DND-41 (cell line): Measurements from ENCODE around the gene COL25A1.

Experiments
- ATAC-seq: fragments of 200-7000 bp; cut with Tn5 transposase; 3 replicates; pipeline ENCODE4 v1.9.1; 2021; ENCODE audit warnings: low read depth; ENCODE audit not compliant: insufficient read depth
- DNase-seq: peaks from one replicate; pipeline ENCODE4 v3.0.0-alpha.2; 2020
- H2AFZ ChIP-seq: 2 replicates; pipeline ENCODE4 v1.6.0; 2012; ENCODE audit warnings: low read depth, low read length
- H3K27ac ChIP-seq: 2 replicates; pipeline ENCODE4 v1.5.1; 2012; ENCODE audit warnings: low read length, inconsistent platforms
- H3K27me3 ChIP-seq: fragments of 200-600 bp; sonication (generic); 2 replicates; pipeline ENCODE4 v1.6.0; 2012; ENCODE audit warnings: low read length, mild to moderate bottlenecking, inconsistent platforms; ENCODE audit not compliant: insufficient read depth, poor library complexity
- H3K36me3 ChIP-seq: 2 replicates; pipeline ENCODE4 v1.5.1; 2012; ENCODE audit warnings: low read length, inconsistent platforms; ENCODE audit not compliant: insufficient read depth
- H3K4me1 ChIP-seq: 2 replicates; pipeline ENCODE4 v1.5.1; 2012; ENCODE audit warnings: mild to moderate bottlenecking, low read length; ENCODE audit not compliant: insufficient read depth
- H3K4me2 ChIP-seq: 2 replicates; pipeline ENCODE4 v1.6.0; 2012; ENCODE audit warnings: mild to moderate bottlenecking, moderate library complexity, low read length, inconsistent platforms; ENCODE audit not compliant: insufficient read depth
- H3K4me3 ChIP-seq, 2 experiments: fragments of 200-600 bp in 1 of 2; shearing (Covaris generic) in 1 of 2; 2 replicates each; pipeline ENCODE4 v1.5.1; 2012 to 2016; ENCODE audit warnings: inconsistent platforms in 2 of 2, low read length in 2 of 2, mild to moderate bottlenecking in 2 of 2, low read depth in 1 of 2, moderate library complexity in 1 of 2
- H3K79me2 ChIP-seq: 2 replicates; pipeline ENCODE4 v1.6.0; 2012; ENCODE audit warnings: low read length, inconsistent platforms; ENCODE audit not compliant: insufficient read depth
- H3K9ac ChIP-seq: 2 replicates; pipeline ENCODE4 v1.6.0; 2012; ENCODE audit warnings: low read depth, mild to moderate bottlenecking, inconsistent platforms, low read length, moderate library complexity
- H3K9me3 ChIP-seq: 2 replicates; pipeline ENCODE4 v1.5.1; 2012; ENCODE audit warnings: low read length, moderate library complexity, mild to moderate bottlenecking, inconsistent platforms; ENCODE audit not compliant: insufficient read depth, severe bottlenecking
- H4K20me1 ChIP-seq: 2 replicates; pipeline ENCODE4 v1.6.0; 2012; ENCODE audit warnings: low read length; ENCODE audit not compliant: insufficient read depth
- CTCF ChIP-seq: IDR thresholded peaks from 2 replicates; pipeline ENCODE4 v1.5.1; 2012; ENCODE audit warnings: borderline replicate concordance, low read length, moderate library complexity, mild to moderate bottlenecking; ENCODE audit not compliant: poor library complexity, severe bottlenecking; ENCODE audit errors: extremely low read depth
- EZH2 ChIP-seq: IDR thresholded peaks from 3 replicates; pipeline ENCODE4 v1.6.1; 2012; ENCODE audit warnings: borderline replicate concordance, low read depth, mild to moderate bottlenecking, moderate library complexity, low read length, inconsistent platforms; ENCODE audit not compliant: severe bottlenecking

The COL25A1 gene

GRCh38 chr4:109291707-109292238, 10.7 kb downstream of the COL25A1 start:
- Histone ChIP-seq H3K36me3 (no peaks in the 10 kb centered on the region), H3K9me3 (no peaks in the 10 kb centered on the region), H3K79me2 (no peaks in the 10 kb centered on the region), H4K20me1 (no peaks in the 10 kb centered on the region), H3K27me3 (no peaks in the 10 kb centered on the region), H3K27ac (no peak overlapping the region), H3K9ac (no peak overlapping the region), H3K4me1 (no peaks in the 10 kb centered on the region), H3K4me3 (no peak overlapping the region), H2AFZ (no peak overlapping the region), H3K4me2 (no peak overlapping the region)
- DNase-seq (no peak), ATAC-seq (no peak)
- TF ChIP-seq CTCF (no peak), EZH2 (no peak)

GRCh38 chr4:109290918-109291317, 11.5 kb downstream of the COL25A1 start:
- H3K27me3 ChIP-seq = no peaks in the 10 kb centered on the region
- DNase-seq (no peak), ATAC-seq (no peak)
- H3K4me3 ChIP-seq = no peak overlapping the region
- no peak overlapping the region for H2AFZ ChIP-seq
- H3K4me1 ChIP-seq = no peaks in the 10 kb centered on the region
- no peak overlapping the region for H3K4me2 ChIP-seq
- TF ChIP-seq EZH2 (no peak), CTCF (no peak)
- no peak overlapping the region for H3K27ac ChIP-seq
- H3K9ac ChIP-seq = no peak overlapping the region
- no peaks in the 10 kb centered on the region for H4K20me1 ChIP-seq
- H3K9me3 ChIP-seq = no peaks in the 10 kb centered on the region
- H3K36me3 ChIP-seq = no peaks in the 10 kb centered on the region
- H3K79me2 ChIP-seq = no peaks in the 10 kb centered on the region

GRCh38 chr4:109278594-109279031, 23.8 kb downstream of the COL25A1 start:
- no peaks in the 10 kb centered on the region for H3K27me3 ChIP-seq
- H3K4me3 ChIP-seq = no peak overlapping the region
- H3K4me1 ChIP-seq = peaks cover 5% of the 10 kb centered on the region; the same call in 1 of the 2 replicates
- H3K79me2 ChIP-seq = no peaks in the 10 kb centered on the region
- H3K9ac ChIP-seq = no peak overlapping the region
- no peak for DNase-seq
- H4K20me1 ChIP-seq = no peaks in the 10 kb centered on the region
- TF ChIP-seq EZH2 (no peak), CTCF (no peak)
- H3K9me3 ChIP-seq = no peaks in the 10 kb centered on the region
- H3K36me3 ChIP-seq = no peaks in the 10 kb centered on the region
- no peak overlapping the region for H3K4me2 ChIP-seq
- ATAC-seq = no peak
- H3K27ac ChIP-seq = no peak overlapping the region
- H2AFZ ChIP-seq = no peak overlapping the region
